Activated naive CD4-positive, alpha-beta T cell treated with anti-CD3 and anti-CD28 coated beads, Interleukin-2, amount 50 U/mL, for 24 hours (primary cell): Measurements from ENCODE around the gene ARMH3.
A peak's percentile ranks its signal among the peaks of the same experiment; 100 is the strongest.

Experiments used
- H3K27ac Mint-ChIP-seq: one replicate; pipeline ENCODE4 v1.8.0; 2021; ENCODE audit warnings: mild to moderate bottlenecking, mixed read lengths
- H3K27me3 Mint-ChIP-seq: one replicate; pipeline ENCODE4 v1.8.0; 2021; ENCODE audit warnings: mixed read lengths
- H3K36me3 Mint-ChIP-seq: one replicate; pipeline ENCODE4 v1.8.0; 2021; ENCODE audit warnings: mixed read lengths
- H3K4me1 Mint-ChIP-seq: one replicate; pipeline ENCODE4 v1.8.0; 2021; ENCODE audit warnings: mixed read lengths
- H3K4me3 Mint-ChIP-seq: one replicate; pipeline ENCODE4 v1.8.0; 2021; ENCODE audit warnings: mild to moderate bottlenecking, mixed read lengths
- H3K9me3 Mint-ChIP-seq: one replicate; pipeline ENCODE4 v1.8.0; 2021; ENCODE audit warnings: mixed read lengths

The ARMH3 gene

GRCh38 chr10:101851411-101852116, 204.4 kb downstream of the ARMH3 start:
- Mint-ChIP-seq H3K9me3 (no peaks in the 10 kb centered on the region), H3K36me3 (peaks cover 6% of the 10 kb centered on the region), H3K27ac (no peak overlapping the region), H3K4me3 (no peak overlapping the region), H3K4me1 (no peaks in the 10 kb centered on the region), H3K27me3 (no peaks in the 10 kb centered on the region)

- H3K27ac Mint-ChIP-seq, result no peak overlapping the region
- no peak overlapping the region for H3K4me3 Mint-ChIP-seq
- H3K36me3 Mint-ChIP-seq, result peaks cover 7% of the 10 kb centered on the region
- H3K9me3 Mint-ChIP-seq, result no peaks in the 10 kb centered on the region
- no peaks in the 10 kb centered on the region for H3K4me1 Mint-ChIP-seq
- no peaks in the 10 kb centered on the region for H3K27me3 Mint-ChIP-seq
These were observed 205.2 kb downstream of the ARMH3 start for GRCh38 chr10:101850749-101851148.

- H3K36me3 Mint-ChIP-seq, result peaks cover 7% of the 10 kb centered on the region
- peaks cover 16% of the 10 kb centered on the region for H3K4me1 Mint-ChIP-seq
- H3K27ac Mint-ChIP-seq, result no peak overlapping the region
- H3K4me3 Mint-ChIP-seq, result no peak overlapping the region
- H3K27me3 Mint-ChIP-seq, result no peaks in the 10 kb centered on the region
- H3K9me3 Mint-ChIP-seq, result no peaks in the 10 kb centered on the region
These were observed 207.1 kb downstream of the ARMH3 start for GRCh38 chr10:101848894-101849351.

- Mint-ChIP-seq H3K4me3 (no peak overlapping the region), H3K4me1 (peaks cover 17% of the 10 kb centered on the region), H3K27ac (no peak overlapping the region), H3K9me3 (no peaks in the 10 kb centered on the region), H3K36me3 (peaks cover 7% of the 10 kb centered on the region), H3K27me3 (no peaks in the 10 kb centered on the region)
These were observed 207.6 kb downstream of the ARMH3 start for GRCh38 chr10:101848408-101848807.

GRCh38 chr10:101845893-101846292, 210.1 kb downstream of the ARMH3 start:
- no peaks in the 10 kb centered on the region for H3K27me3 Mint-ChIP-seq
- H3K36me3 Mint-ChIP-seq, result peaks cover 7% of the 10 kb centered on the region
- no peak overlapping the region for H3K27ac Mint-ChIP-seq
- H3K4me3 Mint-ChIP-seq, result no peak overlapping the region
- H3K9me3 Mint-ChIP-seq, result no peaks in the 10 kb centered on the region
- H3K4me1 Mint-ChIP-seq, result peaks cover 41% of the 10 kb centered on the region

- H3K27me3 Mint-ChIP-seq, result no peaks in the 10 kb centered on the region
- H3K4me1 Mint-ChIP-seq, result peaks cover 55% of the 10 kb centered on the region
- H3K27ac Mint-ChIP-seq, result peak within 1 kb of the TSS; percentile 46
- H3K4me3 Mint-ChIP-seq, result peak within 1 kb of the TSS; percentile 77
- peaks cover 6% of the 10 kb centered on the region for H3K36me3 Mint-ChIP-seq
- no peaks in the 10 kb centered on the region for H3K9me3 Mint-ChIP-seq
These were observed 212.6 kb downstream of the ARMH3 start, which contains the start of gene KCNIP2 for GRCh38 chr10:101843032-101844021. Gene KCNIP2 (minus strand): TSS chr10:101843800. CDS start chr10:101843568, 232 bp downstream.

- H3K27me3 Mint-ChIP-seq, result no peaks in the 10 kb centered on the region
- peak overlapping the region; percentile 89 for H3K4me3 Mint-ChIP-seq
- H3K27ac Mint-ChIP-seq, result no peak overlapping the region
- no peaks in the 10 kb centered on the region for H3K9me3 Mint-ChIP-seq
- peaks cover 55% of the 10 kb centered on the region for H3K4me1 Mint-ChIP-seq
- H3K36me3 Mint-ChIP-seq, result peaks cover 2% of the 10 kb centered on the region
These were observed 214.1 kb downstream of the ARMH3 start for GRCh38 chr10:101841826-101842225.

- Mint-ChIP-seq H3K27me3 (no peaks in the 10 kb centered on the region), H3K4me1 (peaks cover 58% of the 10 kb centered on the region)
These were observed 215.1 kb downstream of the ARMH3 start for GRCh38 chr10:101840741-101841453.

GRCh38 chr10:101840102-101840684, 215.8 kb downstream of the ARMH3 start:
- Mint-ChIP-seq H3K27me3 (no peaks in the 10 kb centered on the region), H3K36me3 (no peaks in the 10 kb centered on the region), H3K4me1 (peaks cover 59% of the 10 kb centered on the region), H3K4me3 (peak overlapping the region; percentile 89), H3K27ac (peak overlapping the region; percentile 72), H3K9me3 (no peaks in the 10 kb centered on the region)

More at GRCh38 chr10:101840741-101841453, 215.1 kb downstream of the ARMH3 start:
- no peaks in the 10 kb centered on the region for H3K36me3 Mint-ChIP-seq
- peak overlapping the region; percentile 89 for H3K4me3 Mint-ChIP-seq
- peak overlapping the region; percentile 72 for H3K27ac Mint-ChIP-seq
- H3K9me3 Mint-ChIP-seq, result no peaks in the 10 kb centered on the region

GRCh38 chr10:101839416-101840063, 216.4 kb downstream of the ARMH3 start:
- H3K27ac Mint-ChIP-seq, result no peak overlapping the region
- H3K4me1 Mint-ChIP-seq, result peaks cover 59% of the 10 kb centered on the region
- no peaks in the 10 kb centered on the region for H3K9me3 Mint-ChIP-seq
- H3K36me3 Mint-ChIP-seq, result no peaks in the 10 kb centered on the region
- H3K27me3 Mint-ChIP-seq, result no peaks in the 10 kb centered on the region
- H3K4me3 Mint-ChIP-seq, result peak overlapping the region; percentile 77

GRCh38 chr10:101839002-101839401, 217.0 kb downstream of the ARMH3 start:
- H3K9me3 Mint-ChIP-seq, result no peaks in the 10 kb centered on the region
- H3K4me1 Mint-ChIP-seq, result peaks cover 59% of the 10 kb centered on the region
- no peaks in the 10 kb centered on the region for H3K36me3 Mint-ChIP-seq
- no peak overlapping the region for H3K27ac Mint-ChIP-seq
- H3K27me3 Mint-ChIP-seq, result no peaks in the 10 kb centered on the region
- peak overlapping the region; percentile 77 for H3K4me3 Mint-ChIP-seq

- H3K9me3 Mint-ChIP-seq, result no peaks in the 10 kb centered on the region
- H3K27me3 Mint-ChIP-seq, result no peaks in the 10 kb centered on the region
- H3K4me1 Mint-ChIP-seq, result peaks cover 62% of the 10 kb centered on the region
- H3K36me3 Mint-ChIP-seq, result no peaks in the 10 kb centered on the region
- no peak overlapping the region for H3K27ac Mint-ChIP-seq
- H3K4me3 Mint-ChIP-seq, result no peak overlapping the region
These were observed 217.5 kb downstream of the ARMH3 start for GRCh38 chr10:101838416-101838970.

- Mint-ChIP-seq H3K9me3 (no peaks in the 10 kb centered on the region), H3K4me1 (peaks cover 65% of the 10 kb centered on the region), H3K4me3 (no peak overlapping the region), H3K27me3 (no peaks in the 10 kb centered on the region), H3K27ac (no peak overlapping the region), H3K36me3 (no peaks in the 10 kb centered on the region)
These were observed 218.2 kb downstream of the ARMH3 start for GRCh38 chr10:101837748-101838147.

GRCh38 chr10:101835362-101835761, 220.6 kb downstream of the ARMH3 start:
- Mint-ChIP-seq H3K36me3 (no peaks in the 10 kb centered on the region), H3K4me1 (peaks cover 60% of the 10 kb centered on the region), H3K27me3 (no peaks in the 10 kb centered on the region), H3K9me3 (no peaks in the 10 kb centered on the region), H3K27ac (no peak overlapping the region), H3K4me3 (no peak overlapping the region)
